Measurements from ENCODE around the gene COA8.

COA8 gene

GRCh38 chr14:103627073-103628025 lies 64.6 kb downstream of the COA8 start:
- FAIRE-seq, result no peak

DNA sequence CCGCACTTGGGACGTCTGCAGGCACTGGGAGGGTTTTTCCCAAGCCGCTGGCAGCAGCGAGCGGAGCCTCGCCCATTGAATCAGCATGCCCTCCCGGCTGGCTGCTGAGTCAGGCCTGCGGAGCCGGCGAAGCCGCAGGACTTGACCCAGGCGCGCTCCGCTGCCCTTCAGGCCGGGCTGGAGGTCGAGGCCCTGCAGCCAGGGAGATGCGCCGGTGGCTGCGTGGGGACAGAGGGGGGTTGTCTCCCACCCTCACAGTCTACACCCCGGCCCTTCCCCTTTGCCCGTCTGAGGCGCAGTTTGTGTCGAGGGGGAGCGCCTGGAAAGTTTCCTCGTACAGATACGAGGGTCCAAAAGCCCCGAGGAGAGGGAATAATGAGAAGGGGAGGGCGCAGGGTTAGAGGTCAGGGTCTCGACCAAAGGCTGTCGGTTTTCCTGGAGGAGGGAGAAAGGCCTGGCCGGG lies 65.5 kb downstream of the COA8 start:
- no peak for FAIRE-seq

DNA sequence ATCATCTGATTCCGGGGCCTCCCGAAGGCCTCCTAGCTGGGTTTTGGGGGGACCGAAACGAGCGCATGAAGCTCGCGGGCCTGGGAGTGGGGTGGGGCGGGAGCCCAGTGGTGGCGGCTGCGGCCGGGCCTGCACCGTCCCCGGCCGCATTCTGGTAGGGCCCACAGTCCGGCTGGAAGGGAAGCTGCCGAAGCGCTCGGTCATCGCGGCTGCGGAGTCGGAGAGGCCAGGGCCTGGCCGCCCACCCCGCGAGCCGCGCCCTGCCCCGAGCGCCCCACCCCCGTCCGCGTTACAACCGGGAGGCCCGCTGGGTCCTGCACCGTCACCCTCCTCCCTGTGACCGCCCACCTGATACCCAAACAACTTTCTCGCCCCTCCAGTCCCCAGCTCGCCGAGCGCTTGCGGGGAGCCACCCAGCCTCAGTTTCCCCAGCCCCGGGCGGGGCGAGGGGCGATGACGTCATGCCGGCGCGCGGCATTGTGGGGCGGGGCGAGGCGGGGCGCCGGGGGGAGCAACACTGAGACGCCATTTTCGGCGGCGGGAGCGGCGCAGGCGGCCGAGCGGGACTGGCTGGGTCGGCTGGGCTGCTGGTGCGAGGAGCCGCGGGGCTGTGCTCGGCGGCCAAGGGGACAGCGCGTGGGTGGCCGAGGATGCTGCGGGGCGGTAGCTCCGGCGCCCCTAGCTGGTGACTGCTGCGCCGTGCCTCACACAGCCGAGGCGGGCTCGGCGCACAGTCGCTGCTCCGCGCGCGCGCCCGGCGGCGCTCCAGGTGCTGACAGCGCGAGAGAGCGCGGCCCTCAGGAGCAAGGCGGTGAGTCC lies 66.1 kb downstream of the COA8 start, which contains the start of gene KLC1:
Gene KLC1, plus strand, starts transcription at position 528 of the 819 bp plus-strand sequence. CDS start 25,354 bp downstream, outside the sequence.
- FAIRE-seq, result no peak

GRCh38 chr14:103629503-103630121 lies 66.9 kb downstream of the COA8 start:
- no peak for FAIRE-seq

GRCh38 chr14:103630364-103631108 lies 67.8 kb downstream of the COA8 start:
- no peak for FAIRE-seq

DNA sequence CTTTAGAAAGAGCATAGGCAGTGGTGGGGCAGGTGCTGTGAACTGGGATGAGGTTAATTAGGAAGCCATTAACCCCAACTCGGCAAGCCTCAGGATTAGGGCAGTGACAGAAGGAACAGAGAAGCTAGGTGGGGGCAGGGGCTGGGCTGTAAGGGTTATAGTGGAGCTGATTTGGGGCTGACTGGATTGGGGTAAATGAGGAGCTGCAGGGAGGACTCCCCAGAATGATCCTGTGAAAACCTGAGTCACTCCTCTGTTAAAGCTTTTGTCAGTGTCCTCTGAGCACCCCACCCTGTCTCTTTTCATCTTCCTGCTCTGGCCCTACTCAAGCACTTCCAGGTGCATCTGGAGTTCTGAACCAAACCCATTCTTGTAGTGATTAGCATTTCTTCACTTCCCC lies 70.6 kb downstream of the COA8 start:
- no peak for FAIRE-seq

GRCh38 chr14:103634156-103634555 lies 71.4 kb downstream of the COA8 start:
- FAIRE-seq, result no peak

GRCh38 chr14:103638594-103638993 lies 75.8 kb downstream of the COA8 start:
- no peak for FAIRE-seq
